LHCN-M2 (cell line): Measurements from ENCODE around the gene THEM4. TPM values are rescaled to one million over a fixed set of nuclear protein-coding genes. Genes with fewer than 3 reads are reported as not detected.

Source experiments
- DNase-seq: peaks from one replicate; pipeline ENCODE4 v3.0.0-alpha.2; 2012; ENCODE audit warnings: low read depth
- polyA plus RNA-seq: library from polyadenylated mRNA; unstranded; fragments of >200 nt; gene quantifications from one replicate; pipeline ENCODE4 v1.2.1, GENCODE V29; 2012; ENCODE audit warnings: missing spikeins
- total RNA-seq: library from RNA; depleted of rRNA; stranded (reverse); fragments of >200 nt; gene quantifications from 2 replicates; pipeline ENCODE4 v1.2.3, GENCODE V29; 2014; rRNA removed

Gene THEM4
- 20.3 and 22.8 TPM in 2 replicates for total RNA-seq
- 8.5 TPM for polyA plus RNA-seq

DNA sequence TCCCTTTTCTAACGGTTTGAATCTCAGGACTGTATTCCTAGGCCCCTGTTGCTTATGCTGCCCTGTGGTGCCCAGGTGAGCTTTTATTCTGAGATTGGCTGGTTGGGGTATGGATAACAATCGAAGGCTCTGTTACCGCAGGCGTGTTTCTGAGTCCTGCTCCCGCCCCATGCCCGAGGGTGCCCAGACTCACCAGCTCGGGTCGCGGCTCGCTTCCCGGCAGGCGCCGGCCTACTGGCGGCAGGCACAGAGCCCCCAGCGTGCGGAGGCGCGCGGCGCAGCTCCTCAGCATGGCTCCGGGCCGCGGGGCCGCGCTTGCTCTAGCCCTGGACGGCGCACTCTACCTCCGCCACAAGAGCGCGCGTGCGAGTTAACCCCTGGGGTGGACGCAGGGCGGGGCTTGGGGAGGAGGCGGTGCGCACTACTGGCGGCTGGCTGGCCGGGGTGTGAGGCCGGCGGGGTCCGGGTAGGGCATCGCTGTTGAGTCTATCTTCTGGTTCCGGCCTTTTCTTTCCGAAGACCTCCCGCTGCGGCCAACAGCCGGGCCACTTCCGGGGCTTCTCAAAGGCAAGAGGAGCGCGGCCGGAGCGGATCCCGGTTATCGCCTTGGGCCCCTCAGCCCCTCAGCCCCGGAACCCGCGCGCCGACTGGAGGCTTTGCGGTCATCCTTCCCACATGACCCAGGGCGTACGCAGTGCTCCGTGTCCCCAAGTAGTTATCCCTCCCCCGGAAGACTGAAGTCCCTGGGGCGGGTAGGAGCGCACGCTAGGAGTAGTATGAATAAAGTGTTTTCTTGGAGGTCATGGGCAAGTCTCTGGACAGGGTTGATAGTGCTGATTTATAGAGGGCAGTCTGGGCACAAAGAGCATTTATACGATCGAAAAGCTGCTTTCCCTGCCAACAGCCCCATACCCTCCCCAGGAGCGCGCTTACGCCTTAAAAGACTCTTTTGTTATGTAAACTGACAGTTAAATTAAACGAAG is at the start of gene THEM4:
Gene THEM4 (minus strand): TSS at position 345 of the 983 bp plus-strand sequence. CDS start 53 bp downstream, at position 292.
- peak; percentile 97 for DNase-seq

DNA sequence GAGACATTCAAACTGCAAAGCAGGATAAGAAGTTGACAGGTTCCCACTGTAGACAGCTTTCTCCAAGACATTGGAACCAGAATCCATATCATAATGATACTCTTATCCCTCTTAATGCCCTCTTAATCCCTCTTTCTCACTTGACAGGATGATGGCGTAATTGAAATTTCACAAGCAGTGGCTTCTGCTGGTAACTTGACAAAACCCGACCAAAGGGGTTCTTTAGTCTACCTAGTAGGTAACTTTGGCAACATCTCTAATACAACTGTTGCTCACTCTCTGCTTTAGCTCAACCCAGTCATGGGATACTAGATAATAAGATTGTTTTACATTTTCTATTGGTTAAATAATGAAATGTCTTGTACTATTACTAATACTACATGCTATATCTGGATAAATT is 49.6 kb upstream of the THEM4 start:
- no peak for DNase-seq

DNA sequence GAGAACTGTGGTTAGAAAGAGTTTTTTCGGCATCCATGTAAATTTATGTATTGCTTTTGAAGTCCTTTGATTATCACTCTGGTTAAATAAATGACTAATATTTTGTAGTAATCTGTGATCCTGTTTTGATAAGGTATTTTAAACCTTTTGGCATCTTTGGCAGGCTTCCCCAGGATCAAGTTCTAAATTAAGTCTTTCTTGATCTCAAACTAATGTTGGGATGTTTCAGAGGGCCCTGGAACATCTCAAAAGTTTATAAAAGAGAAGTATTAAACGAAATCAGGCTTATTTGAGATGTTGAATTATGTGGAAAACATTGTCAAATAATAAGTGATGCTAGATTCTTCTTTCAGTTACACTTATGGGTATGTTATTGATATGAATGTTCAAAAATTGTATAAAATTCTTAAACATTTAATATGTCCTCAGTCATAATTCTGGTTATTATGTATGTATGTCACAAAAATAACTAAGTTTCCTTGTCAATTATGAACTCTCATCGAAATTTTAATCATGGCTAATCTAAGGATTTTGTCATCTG is 47.7 kb upstream of the THEM4 start:
- no peak for DNase-seq

DNA sequence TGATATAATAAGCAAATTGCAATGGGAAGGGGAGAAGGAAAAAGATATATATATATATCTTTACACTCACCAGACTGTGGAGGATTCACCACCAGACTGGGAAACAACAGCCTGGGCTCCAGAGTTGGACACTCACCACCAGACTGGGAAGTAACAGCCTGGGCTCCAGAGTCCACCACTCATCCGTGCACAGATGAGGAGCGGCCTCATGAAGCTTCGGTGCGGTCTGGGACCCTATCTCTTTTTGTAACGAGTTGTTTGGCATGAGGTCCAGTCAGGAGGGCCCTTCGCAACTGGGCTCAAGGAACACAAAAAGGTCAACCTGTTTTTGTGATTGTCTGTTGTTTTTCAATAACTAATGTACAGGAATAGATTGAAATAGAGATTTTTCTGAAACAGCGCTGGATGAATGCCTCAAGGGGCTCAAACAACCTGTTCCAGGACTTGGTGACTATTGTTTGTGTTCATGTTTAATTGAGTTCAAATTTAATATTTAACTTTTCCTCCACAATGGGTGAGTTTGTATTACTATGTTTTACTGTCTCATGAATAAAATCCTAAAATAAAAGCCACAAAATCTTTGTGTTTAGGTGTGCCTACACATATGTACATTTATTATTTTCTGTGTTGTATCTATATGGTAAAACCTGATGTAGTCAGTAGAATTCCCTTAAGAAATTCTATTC is 44.2 kb upstream of the THEM4 start:
- DNase-seq = no peak

DNA sequence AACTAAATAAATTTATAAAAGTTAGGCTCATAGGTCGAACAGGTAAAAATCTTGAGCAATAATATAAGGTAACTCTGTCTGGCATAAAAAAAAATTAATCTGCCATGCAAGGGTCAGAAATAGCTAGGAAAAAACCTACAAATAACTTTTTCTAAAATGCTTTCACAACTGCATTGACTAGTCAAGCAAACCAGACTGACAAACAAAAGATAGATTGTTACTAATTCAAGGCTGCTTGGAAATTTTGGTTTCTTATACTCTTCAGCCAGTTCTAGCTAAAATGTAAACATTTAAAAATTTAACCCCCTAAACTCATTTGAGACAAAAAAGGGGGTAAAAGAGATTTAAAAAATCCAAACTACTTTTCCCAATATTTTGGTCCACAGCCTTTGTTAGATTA is 43.5 kb upstream of the THEM4 start:
- DNase-seq = no peak

DNA sequence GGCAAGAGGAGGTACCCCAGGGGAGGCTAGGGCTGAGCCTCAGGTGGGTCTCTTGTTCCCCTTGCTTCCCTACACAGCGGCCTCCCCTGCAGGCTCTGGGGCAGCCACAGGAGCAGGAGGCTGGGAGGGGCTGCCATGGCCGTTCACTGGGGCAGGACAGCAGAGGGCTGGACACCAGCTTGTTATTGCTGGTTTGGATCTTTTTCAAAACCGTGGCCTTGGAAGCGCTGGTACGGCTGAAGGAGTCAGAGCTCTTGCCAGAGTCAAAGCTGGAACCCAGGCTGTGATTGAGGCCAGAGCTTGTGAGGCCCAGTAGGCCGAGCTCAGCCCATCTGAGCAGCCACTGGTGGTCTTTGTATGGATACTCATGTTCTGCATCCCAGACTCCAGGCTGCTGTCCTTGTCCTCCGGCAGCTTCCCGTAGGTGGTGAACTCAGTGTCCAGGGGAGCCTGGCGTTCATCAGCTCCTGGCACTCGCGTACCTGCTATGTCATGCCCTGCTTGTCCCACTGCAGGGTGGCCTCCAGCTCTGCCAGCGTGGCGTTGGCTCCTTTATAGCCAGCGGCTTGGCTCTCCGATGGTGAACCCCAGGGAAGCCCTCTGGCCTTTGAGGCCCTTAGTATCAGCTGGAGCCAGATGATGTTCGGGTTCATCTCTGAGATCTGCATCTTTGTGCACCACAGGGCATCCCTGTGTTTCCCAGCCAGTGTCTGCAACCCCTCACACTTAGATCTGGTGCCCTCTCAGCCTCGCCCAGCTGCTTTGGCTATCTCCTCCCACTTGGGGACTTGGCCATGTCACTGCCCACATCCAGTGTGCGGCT is 40.3 kb upstream of the THEM4 start:
- no peak for DNase-seq

DNA sequence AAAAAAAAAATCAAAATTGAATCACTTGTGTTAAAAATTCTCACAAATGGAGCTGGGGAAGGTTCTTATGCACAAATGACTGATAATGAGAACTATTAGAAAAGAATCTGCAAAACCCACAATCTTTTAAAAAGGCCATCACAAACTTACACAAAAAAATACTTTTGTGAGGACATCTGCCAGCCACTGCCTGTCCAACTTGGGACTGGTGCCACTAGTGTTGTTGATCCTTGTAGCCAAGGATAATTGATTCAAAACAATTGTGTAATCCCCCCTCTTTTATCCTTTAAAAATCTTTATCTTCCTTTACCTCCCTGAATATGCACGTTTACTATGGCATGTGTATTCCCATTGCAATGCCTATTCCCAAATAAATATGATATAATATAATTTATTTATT is 39.2 kb upstream of the THEM4 start:
- DNase-seq = no peak

DNA sequence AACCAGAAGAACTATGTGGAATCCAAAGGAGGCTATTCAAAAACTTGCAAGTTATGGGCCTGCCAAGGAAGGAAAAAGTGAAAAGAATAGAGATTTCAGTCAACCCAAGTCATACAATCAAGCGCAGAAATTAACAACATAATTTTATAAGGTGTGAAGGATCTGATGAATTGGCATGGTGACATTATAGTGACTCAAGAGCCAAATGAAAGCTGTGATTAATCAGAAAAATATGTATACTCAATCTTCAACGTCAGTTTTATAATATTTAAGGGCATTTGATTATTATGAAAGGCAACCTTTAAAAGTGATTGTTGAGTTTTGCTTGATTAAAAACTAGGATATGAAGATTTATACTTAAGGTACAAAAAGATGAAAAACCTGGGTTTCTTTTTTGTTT is 37.8 kb upstream of the THEM4 start:
- no peak for DNase-seq

DNA sequence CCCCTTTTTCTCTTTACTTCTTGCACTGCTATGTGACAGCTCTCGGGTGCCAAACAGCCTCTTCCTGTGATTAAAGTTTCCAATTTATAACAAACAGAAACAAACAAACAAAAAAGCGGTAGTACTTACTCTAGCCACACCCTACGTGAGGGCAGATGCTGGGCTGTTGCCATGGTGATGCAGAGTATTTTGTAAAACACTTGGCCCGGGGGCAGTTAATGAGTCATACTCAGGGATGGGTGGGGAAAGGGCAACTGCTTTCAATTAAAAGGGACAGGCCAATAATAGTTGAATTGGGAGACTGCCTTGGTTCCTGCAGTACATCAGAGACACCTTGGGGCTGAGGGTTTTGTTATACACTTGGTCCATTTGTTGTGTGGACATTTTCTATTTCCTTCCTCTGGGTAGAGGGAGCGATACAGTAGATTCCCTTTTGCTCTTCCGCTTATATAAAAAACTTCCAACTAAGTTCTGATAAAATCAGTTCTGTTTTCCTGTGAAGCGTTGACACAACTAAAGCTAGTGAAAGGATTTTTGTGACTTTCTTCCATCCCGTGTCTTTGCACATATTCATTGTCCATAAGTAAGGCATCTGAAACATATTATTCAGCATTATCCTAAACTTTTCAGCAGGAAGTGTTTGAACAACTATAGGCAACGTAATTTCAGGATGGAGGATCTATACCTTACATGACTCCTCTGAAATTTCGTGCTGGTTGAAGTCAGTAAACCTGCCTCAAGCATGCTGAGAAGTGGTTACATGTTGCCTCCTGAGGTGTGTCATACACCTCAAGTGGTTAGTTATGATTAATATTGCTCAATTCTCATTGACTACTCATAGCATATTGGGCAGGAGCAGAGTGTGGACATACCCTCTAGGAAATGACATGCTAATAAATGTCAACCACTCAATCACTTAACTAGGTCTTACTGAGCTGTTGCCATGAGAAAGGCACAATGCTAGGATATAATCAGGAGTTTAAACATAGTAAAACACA is 36.7 kb upstream of the THEM4 start:
- DNase-seq = peak; percentile 99

DNA sequence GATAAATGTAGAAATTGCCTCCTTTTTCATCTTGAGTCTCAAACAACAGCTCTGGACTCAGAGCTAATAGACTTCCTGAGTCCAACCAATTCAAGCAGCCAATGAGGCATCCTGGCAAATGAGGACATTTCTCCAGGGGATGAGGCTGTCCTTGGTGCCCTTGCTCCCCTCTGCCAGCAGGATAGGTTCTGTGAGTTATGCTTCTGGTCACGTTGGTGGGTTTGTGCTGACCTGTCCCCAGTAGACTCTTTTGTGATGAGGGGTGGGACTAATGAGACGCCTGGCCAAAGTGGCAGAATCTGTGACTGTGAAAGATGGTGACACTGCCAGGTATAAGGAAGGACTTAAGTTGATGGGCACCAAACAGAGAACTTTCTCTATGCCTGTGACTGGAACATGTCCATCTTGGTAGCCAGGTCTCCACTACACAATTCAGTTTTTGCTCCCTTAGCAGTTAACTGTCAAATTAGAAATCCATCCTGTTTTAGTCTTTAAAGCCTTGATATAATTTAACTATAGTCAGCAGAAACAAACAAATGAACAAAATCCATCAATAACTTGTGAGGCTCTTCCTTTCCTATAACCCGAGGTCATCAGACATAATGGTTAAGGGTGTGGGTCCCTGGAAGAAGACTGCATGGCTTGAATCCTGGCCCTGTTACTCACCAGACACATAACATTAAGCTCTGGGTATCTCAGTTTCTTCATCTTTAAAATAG is 35.7 kb upstream of the THEM4 start:
- peak; percentile 36 for DNase-seq

DNA sequence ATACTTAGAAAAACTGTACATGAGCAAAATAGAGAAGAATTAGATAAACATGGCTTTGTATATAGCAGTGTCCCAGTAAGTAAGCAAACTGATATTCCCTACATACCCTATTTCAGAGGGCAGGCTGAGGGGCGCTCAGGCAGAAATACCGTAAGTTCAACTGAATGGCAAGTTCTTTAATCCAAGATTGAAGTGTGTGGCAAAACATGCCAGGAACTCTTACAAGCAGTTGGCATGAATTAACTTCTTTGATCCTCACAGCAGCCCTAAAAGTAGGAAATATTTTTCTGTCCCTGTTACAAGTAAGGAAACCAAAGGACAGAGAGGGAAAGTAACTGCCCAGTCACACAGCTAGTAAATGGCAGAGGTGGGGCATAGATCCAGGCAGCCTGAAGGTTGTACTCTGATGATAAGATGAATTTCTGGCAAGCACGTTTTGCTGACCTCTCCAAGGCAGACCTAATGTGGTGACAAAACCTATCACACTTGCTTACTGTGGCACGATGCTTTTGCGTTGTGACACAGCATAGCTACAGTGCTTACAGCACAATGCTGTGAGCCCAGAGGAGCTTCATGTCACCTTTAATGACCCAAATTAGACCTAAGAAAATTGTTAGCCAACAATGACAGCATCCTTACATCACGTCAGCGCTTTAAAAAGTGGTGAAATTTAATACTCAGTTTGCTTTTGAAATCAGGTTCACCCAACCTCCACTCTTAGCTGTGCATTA is 35.0 kb upstream of the THEM4 start:
- no peak for DNase-seq

DNA sequence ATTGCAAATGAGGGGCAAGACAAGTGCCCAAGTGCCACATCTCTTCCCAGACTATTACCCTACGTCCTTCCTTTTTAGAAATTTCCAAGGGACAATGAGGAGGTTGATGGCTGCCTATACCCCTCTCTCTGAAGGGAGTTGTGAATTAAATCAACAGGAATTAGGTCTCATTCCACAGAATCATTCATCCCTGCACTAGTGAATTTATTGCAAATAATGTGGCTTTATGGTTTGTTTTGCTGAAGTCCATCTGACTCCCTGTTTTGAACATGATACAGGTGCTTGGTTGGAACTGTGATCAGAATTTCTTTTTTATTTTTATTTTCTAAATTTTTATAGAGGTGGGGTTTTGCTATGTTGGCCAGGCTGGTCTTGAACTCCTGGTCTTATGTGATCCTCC is 34.3 kb upstream of the THEM4 start:
- DNase-seq = no peak

DNA sequence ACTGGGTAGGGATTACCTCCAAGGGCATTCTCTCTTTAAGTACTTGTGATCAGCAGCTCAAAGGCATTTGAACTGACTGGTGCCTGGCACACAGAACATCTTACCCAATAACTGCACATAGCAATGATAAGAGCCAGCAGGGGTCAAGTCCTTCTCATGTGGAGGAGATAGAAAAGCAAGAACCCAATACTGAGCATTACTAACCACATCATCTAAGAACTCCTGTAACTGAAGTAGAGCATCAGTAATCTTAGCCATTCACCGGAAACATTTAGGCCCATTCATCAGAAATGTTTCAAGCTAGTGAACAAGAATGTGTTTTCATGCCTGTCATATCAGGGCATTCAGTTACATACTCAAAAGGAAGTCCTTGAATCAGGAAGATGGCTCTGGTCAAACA is 33.6 kb upstream of the THEM4 start:
- DNase-seq = no peak

DNA sequence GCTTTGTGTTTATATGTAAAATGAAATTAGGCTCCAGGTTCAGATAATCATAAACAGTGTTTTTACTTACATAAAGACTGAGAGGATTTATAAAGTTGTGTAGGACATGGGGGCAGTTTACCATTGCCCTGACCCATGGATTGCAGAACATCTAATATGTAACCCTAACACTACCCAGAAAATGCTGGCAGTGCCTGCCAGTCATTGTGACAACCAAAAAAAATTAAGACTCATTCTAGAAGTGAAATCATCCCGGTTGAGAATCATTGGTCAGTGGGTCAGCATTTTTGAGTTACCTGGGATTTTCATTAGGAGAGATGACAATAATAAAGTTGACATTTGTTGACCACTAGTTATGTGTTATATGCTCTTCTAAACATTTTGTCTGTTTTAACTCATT is 31.2 kb upstream of the THEM4 start:
- DNase-seq = no peak

DNA sequence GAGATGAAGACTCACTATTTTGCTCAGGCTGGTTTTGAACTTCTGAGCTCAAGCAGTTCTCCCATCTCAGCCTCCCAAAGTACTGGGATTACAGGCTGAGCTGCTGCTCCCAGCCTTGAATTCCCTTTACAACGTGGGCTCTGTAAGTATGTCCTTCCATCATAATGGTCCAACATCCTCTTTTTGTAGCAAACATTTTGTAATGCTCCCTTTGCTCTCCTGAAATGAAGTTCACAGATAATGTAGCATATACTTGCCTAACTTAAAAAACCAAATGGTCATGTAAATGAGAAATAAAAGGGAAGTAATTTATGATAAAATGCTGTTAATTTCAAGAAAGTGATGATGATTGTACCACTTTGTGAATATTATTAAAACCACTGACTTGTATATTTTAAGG is 30.5 kb upstream of the THEM4 start:
- DNase-seq = no peak

DNA sequence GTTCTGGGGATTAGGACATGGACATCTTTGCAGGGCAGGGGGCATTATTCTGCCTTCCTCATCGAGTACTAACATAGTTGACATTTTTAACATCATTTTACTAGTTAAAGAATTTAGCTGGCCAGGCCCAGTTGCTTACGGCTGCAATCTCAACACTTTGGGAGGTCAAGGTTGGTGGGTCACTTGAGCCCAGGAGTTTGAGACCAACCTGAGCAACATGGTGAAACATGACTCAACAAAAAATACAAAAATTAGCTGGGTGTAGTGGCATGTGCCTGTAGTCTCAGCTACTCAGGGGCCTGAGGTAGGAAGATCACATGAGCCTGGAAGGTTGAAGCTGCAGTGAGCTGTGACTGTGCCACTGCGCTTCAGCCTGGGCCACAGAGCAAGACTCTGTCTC is 29.8 kb upstream of the THEM4 start:
- no peak for DNase-seq

DNA sequence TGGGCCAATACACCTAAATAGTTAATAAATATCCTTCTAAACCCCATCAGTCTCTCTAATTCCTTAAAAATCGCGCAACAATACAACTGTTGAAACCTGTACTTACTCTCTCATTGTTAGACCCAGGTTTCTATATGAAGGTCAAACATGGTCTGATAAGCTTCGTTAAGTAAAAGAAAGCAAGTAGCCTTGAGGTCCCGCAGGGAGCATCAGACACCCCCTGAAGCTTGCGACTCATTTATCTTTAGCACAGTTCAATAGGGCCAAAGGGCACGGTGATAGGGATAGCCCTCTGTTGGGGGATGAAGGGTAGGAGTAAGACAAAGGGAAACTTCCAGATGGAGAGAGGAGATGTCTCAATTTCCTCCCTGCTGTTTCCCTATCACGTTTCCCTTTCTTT is 27.3 kb upstream of the THEM4 start:
- DNase-seq = no peak

DNA sequence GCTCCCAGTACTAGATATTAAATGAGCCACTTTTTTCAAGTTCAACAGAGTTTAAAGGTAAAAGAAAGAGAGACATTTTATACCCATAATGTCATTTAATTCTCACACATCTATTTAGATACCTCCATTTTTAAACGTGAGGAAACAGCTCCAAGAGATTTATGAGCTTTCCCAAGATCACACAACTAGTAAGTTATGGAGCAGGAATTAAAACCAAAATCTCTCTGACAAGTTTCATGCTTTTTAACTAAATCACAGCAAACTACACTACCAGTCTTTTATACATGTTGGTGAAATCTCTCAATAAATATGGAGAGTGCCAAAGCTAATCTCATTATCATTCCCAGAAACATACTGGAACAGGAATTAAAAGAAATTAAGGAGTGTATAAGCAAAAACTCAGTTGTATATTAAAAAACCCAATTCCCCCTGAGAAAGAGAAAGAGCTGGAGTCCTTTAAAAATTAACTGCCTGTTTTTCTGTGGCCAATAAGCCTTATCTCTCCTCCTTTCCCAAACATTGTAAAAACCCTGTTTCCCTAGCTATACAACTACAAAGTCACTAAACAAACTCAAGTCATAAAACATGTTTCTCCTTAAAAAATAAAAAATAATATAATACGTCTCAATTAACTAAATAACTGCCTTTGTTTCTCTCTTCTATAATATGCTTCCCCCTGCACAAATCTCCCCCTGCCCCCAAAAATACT is 26.7 kb upstream of the THEM4 start:
- DNase-seq = no peak
